ENCODE data around the gene NHS.
"Not testable (repeated sequence)": the region's sequence is repeated elsewhere in the genome, so short reads cannot be mapped to it uniquely, and the experiment has no call there.

NHS gene

DNA sequence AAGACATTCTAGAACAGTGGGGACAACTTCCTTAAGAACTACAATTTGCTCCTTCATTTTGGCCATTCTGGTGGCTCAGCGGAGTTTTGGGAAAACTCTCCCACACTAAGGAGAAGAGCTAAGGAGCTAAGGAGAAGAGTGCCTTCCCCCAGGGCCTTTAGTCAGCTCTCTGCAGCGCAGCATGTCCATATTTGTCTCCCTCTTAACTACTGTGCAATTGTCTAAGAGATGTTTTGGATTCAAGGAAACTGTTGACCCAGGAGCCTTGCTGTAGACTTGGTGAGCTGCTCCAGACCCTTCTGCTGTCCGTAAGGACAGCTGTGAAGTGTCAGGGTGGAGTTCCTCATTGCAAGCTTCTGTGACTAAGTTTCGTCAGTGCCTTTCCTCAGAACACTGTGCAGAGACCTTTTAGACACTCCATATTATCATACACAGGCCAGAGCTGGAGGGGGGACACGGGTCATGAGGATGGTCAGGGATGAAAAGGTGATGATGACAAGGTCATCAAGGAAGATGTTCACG is 179.0 kb downstream of the NHS start:
- DNase-seq: no peak

DNA sequence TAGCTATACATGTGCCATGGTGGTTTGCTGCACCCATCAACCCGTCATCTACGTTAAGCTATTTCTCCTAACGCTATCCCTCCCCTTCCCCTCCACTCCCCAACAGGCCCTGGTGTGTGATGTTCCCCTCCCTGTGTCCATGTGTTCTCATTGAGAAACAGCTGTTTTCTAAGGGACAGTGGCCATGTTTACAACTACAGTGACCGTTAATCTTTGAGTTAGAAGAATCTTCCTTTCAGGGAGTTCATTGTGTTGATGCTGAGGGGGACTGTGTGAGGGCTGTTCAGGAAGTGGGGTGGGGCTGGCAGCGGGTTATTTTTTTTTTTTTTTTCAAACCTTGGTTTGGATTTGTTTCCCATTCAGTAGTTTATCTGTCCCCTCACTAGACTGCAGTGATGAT is 179.9 kb downstream of the NHS start:
- DNase-seq: no peak

DNA sequence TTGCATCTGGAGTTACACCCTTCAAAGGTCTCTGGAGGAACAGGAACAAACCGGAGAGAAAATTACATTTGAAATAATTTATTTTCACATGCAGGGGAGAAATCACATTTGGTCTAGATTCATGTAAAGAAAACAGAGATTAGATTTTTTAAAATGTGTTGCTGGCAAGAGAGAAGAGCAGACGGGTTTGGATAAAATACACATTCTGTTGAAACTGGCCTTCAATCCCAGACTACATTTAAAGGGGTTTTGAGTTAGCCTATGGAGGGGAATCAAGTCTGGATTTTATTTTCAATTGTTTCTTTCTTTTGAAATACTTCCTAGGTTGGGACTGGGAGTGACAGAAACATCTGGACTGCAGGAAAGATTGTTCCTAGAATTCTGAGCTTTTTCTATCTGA is 180.8 kb downstream of the NHS start:
- no peak for DNase-seq

DNA sequence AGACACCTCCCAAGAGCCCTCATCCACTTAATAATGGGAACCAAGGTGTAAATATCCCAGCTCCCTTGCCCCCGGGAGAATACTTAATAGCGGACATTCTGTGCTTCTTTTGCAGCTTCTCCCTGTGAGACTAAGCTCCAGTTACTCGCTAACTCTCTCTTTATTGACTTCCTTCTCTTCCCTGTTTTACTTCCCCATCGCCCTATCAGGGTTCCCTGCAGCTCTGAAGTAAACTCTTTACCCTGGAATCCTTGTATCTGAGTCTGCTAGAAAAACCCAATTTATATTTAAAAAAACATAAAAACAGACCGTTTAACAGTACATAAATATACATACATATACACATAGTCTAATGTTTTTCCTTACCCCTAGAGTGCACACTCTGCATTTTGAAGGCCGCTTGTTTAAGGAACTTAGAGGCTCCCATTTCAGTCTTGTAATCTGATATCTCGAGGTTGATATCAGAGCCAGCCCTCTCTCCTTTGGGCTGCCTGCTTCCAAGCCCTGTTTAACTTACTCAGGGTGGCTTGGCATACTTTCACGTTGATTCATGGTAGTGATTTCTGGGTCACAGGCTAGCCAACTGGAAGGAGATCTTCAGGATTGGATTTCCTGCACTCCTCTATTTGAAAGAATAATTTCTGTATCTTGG is 184.9 kb downstream of the NHS start:
- no peak for DNase-seq

DNA sequence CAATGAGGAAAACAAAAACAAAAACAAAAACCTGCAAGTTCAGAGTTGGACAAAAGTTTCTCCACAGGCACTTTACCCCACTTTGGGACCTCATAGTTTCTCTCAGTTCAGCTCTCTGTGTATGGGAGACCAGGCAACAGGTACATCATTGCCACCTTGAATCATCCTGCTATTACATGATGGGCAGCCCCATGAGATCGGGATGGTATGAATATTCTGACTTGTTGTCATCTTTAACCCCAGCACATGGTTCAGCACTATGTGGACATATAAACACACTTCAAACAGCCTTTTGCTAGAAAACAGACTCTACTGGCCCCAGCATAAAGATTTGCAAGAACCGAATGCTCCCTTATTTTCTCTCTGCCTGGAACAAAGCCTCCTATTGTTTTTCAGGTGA is 185.4 kb downstream of the NHS start:
- no peak for DNase-seq

DNA sequence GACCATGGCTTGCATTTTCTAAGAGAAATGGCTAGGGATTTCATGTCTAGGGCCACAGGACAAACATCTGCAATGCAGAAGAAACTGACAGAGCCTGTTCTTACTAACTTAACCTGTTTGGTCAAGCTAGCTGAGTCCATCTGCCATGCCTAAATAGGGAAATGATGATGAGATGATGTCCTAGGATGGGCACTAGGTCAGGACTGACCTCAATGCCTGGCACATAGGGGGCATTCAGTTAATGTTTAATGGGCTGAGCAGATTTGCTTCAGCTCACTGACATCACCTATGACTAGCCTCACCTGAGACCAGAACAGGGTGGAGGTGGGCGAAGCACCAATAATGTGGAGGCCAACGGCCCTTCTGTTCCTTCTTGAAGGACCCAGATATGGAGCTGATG is 188.1 kb downstream of the NHS start:
- DNase-seq: no peak

DNA sequence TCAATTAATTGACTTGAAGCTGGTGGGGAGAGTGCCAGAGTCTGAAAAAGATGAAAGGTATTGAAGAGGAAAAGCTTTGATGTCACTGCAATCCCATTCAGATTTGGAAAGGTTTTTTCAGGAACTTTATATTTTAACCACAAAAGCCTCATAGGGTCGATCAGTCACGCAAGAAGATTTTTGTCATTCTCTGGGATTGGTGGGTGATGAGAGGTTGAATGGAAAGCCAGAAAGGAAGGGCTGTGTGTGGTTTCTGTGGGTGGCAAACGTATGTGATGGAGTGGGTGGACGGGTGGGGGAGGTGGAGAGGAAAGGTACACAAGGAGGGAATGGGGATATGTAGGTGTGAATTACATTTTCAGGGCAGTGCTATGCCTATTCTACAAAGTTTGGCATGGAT is 188.5 kb downstream of the NHS start:
- DNase-seq: no peak

DNA sequence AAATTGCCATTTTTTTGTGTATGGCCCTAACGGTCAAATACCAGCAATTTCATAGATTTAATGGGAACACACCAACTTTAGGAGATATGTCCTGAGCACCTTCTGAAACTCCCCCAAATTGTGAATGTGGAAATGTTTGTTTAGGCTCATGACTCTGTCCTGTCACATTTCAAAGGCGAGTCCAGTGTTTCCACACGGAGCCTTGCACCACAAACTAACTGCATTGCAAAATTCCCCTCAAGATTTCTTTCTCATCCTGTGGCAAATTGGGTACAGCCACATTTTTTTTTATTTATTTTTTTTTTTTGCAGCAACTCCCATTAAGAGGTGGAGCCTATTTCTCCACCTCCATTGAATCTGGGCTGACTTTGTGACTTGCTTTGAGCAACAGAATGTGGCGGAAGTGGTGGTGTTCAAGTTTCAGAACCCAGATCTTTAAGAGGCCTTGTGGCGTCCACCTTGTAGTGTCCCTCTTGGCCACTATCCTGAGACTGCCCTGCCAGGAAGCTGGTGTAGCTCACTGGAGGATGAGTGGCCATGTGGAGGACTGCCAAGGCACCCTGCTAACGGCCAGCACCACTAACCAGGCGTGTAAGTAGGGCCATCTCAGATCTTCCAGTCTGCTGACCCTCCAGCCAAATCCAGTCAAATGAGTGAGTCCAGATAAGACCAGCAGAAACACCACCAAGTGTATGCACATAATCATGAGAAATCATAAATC is 189.8 kb downstream of the NHS start:
- no peak for DNase-seq

DNA sequence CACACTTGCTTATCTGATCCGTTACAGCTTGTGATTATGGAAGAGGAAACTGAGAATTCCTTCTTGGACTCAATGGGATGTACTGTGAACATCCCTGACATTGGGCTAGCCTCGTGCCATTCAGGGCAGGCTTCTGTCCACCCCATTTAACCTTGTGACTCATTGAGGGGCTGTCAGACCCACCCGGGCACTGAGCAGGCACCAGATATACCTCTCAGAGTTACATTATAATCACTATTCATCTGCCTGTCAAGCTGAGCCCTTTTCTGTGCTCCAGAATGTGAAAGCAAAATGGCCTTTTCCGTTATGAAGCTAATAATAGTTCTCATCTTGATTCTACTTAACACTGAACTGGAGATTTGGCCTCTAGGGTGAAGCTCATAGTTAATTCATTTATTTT is 191.7 kb downstream of the NHS start:
- no peak for DNase-seq

DNA sequence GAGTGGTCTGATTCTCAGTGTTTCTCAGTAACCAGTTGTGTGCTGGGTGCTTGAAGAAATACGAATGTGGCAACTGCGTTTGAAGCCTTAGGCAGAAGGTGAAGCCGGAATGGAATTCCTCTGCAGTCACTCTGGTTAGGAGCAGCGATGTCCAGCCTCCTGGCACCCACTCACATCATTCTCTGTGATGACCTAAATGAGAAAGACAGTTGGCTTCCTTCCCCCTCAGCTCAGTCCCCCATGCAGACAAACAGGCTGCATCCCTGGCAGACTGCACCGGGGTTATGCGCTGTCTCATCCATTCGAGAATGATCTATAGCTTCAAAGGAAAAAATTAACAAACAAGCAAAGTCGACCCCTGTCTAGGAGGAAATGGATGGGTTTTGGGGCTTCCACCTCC is 192.2 kb downstream of the NHS start:
- DNase-seq: no peak

DNA sequence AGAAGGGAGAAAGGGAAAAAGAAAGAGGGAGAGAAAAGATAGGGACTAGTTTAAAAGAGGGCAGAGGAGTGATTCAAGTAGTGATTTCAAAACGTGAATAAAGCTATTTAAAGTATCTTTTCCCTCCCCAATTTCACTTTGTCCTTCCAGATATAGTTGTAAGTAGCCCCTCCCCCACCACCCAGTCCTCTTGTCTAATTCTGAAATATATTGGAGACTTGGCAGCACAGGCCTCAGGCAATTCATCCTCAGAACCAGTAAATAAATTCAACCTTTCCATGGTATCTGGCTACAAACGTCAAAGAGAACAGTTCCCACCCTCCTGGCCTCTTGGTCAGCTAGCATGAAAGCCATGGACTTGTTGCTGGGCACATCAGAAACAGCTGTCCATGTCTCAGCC is 192.8 kb downstream of the NHS start:
- no peak for DNase-seq

DNA sequence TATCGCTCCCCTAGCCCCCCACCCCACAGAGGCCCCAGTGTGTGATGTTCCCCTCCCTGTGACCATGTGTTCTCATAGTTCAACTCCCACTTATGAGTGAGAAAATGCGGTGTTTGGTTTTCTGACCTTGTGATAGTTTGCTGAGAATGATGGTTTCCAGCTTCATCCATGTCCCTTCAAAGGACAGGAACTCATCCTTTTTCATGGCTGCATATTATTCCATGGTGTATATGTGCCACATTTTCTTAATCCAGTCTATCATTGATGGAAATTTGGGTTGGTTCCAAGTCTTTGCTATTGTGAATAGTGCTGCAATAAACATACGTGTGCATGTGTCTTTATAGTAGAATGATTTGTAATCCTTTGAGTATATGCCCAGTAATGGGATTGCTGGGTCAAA is 193.8 kb downstream of the NHS start:
- DNase-seq: not testable (repeated sequence)

DNA sequence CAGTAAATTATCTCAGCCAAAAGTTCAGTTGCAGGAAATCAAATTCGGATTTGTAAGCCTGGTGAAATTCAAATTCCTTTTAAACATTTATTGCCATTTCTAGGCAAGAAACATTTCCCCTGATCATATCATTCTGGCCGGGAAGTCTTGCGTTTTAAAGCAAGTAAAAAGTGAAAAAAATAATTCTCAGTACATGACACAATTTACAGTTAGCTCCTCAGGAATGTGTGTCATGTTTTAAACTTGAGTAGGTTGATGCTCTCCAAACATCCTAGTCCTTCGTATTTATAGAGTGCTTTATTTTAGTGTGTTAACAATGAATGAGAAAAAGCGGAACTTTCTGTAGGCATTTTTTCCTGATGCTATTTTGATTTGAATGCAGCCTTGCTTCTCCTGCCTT is 204.0 kb downstream of the NHS start:
- DNase-seq: no peak

DNA sequence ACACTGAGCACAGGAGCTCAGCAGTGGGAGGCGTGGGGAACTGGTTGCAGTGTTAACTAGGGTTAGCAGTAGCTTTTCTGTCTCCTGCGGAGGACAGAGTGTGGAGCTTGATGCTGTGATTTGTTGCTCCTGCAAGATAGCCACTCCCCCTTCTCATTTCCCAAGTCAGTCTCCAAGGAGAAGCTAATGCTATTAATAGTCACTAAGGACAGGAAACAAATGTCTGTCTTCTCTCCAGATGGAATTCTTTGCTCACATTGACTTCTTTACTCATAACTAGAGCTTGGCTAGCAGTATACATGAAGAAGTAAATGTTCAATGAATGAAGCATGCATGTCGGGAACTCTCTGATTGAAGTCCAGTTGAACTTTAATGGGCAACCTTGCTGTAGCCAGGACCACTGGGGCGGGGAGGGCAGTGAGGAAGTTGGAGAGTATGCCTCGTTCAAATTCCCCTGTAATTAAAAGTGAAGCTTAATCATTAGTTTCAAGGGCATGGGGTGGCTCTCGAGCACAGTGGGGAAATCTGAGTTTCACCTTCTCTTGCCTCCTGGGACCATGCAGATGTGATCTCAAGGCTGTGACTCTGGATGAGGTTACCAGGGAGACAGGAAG is 205.6 kb downstream of the NHS start:
- DNase-seq: no peak

DNA sequence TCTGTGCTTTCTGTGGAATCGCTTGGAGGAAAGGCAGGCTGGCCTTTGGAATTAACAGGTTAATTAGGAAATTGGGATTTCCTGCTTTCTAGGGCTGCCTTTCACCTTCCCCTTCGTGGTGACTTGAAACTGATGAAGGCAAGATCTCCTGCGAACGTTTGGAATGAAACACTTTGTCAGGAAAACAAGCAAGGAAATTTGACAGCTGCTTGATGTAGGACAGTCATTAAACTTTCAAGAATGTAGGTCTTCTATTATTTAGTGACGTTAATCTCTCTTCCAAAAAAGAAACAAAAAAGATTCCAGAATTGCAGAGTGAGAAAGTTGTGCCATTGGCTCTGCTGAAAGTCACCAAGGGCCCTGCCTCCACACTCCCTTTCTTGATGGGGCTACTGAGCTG is 206.6 kb downstream of the NHS start:
- no peak for DNase-seq

DNA sequence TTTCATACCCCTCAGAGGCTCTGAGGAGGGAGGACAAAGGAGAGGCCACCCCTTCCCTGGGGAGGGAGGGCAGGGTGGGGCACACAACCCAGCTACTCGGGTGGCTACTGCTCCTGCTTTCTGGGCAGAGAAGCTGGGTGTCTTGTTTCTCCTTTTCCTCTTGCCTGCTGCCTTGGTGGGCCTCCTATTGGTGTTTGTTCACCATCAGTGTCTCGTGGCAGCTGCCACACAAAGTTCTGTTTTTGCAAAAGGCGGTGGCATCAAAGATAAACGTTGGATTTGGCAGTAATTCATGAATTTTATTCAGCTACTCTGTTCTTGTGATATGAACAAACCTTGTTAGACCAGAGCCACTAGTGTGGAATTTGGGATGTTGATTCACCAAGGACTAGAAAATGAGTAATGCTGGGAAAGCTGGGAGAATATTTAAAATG is 209.3 kb downstream of the NHS start:
- no peak for DNase-seq

DNA sequence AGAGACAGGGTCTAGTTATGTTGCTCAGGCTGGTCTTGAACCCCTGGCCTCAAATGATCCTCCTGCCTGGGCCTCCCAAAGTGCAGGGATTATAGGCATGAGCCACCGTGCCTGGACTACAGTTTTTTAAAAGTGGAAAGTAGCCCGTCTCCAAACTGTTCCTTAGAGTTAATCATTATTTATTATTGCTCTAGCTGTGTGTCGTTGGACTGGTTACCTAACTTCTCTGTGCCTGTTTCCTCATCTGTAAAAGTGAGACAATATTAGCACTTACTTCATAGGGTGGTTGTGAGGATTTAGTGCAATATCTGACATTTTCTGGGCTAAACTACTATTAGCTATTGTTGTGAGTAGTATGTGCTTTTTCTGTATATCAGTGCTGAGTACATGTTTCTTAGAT is 210.0 kb downstream of the NHS start:
- no peak for DNase-seq

DNA sequence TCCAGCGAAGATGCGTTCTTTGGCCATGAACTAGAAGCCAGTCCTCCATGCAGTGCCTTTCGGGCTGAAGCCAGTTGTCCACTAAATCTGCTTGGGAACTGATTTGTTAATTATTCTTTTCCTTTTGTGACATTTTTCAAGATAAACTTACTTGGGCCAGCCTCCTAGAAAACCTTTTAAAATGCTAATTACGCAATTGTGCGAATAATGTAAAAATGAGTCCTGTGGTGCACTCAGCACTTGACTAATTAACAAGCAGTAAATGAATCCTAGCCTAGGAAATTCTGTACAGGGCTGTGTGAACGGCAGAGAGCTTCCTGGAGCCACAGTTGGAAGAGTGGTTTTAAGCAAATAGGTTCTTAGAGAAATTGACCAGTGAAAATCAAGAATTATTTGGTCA is 212.4 kb downstream of the NHS start:
- no peak for DNase-seq

DNA sequence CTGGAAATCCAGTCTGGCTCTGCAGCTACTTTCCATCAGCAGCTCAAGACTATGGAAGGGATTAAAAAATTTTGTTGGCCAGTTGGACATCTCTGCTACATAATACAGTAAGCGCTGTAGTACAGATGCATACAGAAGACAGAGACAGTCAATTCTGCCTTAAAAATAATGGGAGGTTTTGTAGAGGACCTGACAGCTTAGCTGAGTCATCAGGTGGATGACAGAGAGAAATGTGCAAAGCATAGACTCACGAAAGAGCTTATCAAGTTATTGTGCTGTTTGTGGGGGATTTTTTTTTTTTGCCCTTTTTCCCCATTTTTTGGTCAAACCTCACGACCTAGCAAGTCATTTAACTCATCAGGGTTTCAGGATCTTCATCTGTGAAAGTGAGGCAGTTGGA is 213.3 kb downstream of the NHS start:
- no peak for DNase-seq

DNA sequence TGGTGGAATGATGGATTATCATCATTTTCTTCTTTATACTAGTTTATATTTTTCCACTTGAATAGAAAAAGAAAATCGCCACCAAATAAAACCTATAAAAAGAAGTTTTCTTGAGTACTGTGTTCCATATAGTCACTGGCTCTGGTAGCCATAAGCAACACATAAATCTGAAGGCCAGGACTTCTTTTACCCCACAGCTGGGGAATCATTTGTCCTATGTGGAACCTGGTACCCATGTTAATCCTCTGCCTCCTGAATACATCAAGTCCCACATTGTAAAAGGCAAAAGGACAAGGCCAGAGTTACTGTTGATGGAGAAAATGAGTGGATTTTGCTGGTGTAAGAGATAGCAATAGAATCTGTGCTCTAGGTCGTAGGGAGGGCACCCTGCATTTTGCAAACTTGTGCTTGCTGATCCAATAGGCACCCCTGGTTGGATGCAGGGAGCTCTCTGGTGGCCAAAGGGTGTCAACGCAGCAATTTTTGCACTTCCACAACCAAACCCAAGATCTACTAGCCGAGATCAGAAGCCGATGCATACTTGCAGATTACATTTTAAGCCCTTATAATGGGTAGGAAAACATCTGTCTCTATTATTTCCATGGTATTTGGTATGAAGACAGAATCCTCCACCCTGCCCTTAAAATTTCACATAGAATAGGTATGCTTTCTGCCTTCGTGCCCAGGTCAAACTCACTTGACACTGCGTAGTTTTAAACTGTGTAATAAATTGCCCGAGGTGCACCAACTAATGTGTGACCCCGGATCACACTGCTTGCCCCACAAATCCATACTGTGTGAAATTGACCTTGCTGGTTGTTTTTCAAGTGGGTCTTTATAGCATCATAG is 216.1 kb downstream of the NHS start:
- peak; percentile 52 for DNase-seq

DNA sequence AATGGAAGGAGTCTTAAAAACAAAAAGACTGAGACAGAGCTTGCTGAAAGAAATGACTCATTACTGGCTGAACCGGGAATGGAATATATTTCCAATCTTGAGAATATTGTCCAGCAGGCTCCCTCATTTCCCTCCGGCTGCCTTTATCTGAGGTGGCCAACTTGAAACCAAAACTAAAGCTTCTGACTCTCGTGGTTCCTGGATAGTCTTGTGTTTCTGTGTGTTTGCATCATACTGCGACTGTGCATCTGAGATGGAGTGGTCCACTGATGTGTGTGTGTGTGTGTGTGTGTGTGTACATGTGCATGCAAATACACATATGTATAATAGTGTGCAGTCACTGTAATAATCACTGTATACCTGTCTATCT is 216.7 kb downstream of the NHS start:
- no peak for DNase-seq

DNA sequence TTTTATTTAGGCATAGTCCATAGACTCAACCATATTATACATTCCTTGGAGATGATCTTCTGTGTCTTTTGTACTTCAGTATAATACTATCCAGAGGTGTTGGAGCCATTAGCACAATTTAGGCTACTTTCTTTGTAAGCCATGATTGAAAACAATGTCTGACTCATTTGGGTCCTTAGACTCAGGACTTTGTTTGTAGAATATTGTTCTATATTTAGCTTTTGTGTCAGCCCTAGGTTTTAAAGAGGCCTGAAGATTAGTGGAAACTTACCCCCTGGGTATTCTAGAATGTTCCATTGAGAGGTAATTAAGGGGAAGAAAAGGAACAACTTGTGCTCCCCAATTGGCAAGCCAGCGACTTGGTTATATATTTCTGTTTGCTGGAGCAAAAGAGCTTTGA is 217.1 kb downstream of the NHS start:
- DNase-seq: no peak

DNA sequence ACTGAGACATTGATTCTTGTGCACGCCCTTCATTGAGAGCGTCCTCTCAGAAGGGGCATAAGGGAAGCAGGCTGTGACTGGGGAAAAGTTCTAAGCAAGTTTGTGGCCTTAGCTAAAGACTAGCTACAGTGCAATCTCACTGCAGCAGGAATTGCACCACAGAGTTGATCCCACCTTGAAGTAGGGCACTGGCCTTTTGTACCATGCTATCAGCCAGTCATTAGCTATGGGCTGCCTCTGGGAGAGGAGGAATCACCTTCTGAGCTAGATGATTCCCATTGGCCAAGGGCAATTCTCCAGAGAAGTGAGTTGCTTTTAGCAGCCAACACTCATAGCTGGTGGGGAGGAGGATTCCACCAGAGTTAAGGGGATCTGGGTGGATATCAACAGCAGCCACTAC is 219.7 kb downstream of the NHS start:
- DNase-seq: no peak
